Measurements from ENCODE around the gene OGFOD3. TPM values are rescaled to one million over a fixed set of nuclear protein-coding genes. Genes with fewer than 3 reads are reported as not detected.
"Not testable (repeated sequence)": the region's sequence is repeated elsewhere in the genome, so short reads cannot be mapped to it uniquely, and the experiment has no call there.

The OGFOD3 gene
- polyA plus RNA-seq, 3 donors = 25.5 to 30.0 (median 29.3) TPM

GRCh38 chr17:82377294-82377693 lies 41.1 kb downstream of the OGFOD3 start:
- DNase-seq = not testable (repeated sequence)

GRCh38 chr17:82376042-82376730 lies 42.2 kb downstream of the OGFOD3 start:
- DNase-seq = no peak

GRCh38 chr17:82375359-82376041 lies 42.9 kb downstream of the OGFOD3 start:
- DNase-seq = no peak

GRCh38 chr17:82374626-82375331 lies 43.6 kb downstream of the OGFOD3 start:
- DNase-seq = no peak

GRCh38 chr17:82373731-82374625 lies 44.4 kb downstream of the OGFOD3 start:
- DNase-seq = no peak

- DNase-seq = not testable (repeated sequence)
These were observed 45.3 kb downstream of the OGFOD3 start for GRCh38 chr17:82373072-82373452.

- no peak for DNase-seq
These were observed 45.9 kb downstream of the OGFOD3 start for GRCh38 chr17:82372249-82373071.

DNA sequence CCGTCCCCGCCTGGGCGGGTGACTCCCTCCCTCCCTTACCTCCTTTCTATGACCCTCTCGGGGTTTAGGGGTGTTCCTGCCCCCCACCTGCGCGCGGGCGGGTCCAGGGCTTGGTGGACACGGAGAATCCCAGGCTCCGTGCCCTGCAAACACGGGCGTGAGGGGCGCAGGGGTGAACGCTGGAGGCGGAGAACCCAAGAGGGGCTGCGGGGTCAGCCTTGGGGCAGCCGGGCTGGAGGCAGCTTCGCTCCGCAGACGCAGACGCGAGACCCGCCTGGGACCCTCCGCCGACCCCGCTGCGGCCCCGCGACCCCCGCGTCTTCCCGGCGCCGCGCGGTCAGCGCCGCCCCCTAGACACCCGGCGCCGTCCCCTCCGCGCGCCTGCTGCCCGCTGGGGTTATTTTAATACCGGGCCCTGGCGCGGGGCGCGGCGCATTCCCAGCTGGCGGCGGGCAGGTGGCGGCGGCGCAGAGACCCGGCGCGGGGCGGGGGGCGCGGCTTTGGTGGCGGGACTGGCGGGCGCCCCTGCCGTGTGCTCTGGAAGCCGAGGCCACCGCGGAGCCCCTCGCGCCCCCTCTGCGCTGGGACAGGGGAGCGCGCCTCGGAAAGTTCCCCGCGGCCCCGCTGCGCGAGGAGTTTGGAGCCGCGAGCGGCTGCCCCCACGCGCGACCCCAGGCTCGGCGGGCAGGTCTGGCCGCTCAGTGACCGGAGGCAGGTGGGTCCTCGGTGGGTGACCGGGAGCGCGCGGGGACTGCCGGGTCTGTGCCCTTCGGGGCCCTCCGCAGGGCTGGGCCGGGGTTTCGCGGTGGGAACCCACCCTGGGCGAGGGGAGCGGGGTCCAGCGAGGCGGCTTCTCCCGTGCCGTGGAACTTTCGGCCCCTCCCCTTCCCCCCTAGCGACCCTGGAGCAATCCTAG lies 46.8 kb downstream of the OGFOD3 start, which contains the start of gene UTS2R:
Gene UTS2R (plus strand): TSS at position 433 of the 916 bp plus-strand sequence. CDS start 2,560 bp downstream, outside the sequence.
- no peak for DNase-seq

DNA sequence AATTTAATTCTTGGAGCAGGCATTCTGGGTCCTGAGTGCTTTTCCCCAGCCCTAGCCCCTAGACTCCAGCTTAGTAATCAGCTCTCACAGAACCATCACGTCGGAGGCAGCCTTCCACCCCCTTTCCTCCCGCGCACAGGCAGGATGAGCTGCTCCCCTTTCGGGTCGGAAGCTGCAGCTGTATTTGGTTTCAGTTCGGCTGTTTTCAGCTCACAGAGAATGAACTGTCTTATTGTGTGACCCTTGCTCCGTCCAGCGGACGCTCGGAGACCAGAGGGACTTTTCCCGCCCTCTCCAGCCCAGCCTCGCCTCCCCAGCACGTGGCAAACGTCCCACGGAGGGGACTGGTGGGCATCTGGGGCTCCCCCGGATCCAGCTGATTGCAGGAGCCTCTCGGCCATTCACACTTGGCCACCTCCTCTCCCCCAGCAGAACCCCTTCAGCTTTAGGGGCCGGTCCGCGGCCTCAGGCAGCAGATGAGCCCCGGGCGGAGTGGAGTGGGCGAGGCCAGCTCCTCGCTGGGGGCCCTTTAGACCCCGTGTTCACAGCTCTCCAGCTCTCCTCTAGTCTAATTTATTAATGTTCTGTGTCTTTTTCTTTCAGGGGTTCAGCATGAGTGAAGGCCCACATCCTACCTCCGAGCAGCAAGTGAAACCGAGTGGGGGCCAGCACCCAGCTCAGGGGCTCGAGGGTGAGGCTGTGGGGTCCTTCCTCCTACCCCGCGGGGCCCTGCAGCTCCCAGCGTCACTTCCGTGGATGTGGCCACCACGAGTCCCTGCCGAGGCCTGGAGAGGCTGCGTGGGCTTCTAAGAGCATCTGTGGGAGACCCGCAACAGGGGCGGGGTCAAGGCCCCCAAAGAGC lies 47.7 kb downstream of the OGFOD3 start:
- no peak for DNase-seq

GRCh38 chr17:82369211-82369610 lies 49.2 kb downstream of the OGFOD3 start:
- no peak for DNase-seq

GRCh38 chr17:82367724-82368524 lies 50.5 kb downstream of the OGFOD3 start:
- DNase-seq = no peak

- no peak for DNase-seq
These were observed 51.6 kb downstream of the OGFOD3 start for GRCh38 chr17:82366749-82367148.

DNA sequence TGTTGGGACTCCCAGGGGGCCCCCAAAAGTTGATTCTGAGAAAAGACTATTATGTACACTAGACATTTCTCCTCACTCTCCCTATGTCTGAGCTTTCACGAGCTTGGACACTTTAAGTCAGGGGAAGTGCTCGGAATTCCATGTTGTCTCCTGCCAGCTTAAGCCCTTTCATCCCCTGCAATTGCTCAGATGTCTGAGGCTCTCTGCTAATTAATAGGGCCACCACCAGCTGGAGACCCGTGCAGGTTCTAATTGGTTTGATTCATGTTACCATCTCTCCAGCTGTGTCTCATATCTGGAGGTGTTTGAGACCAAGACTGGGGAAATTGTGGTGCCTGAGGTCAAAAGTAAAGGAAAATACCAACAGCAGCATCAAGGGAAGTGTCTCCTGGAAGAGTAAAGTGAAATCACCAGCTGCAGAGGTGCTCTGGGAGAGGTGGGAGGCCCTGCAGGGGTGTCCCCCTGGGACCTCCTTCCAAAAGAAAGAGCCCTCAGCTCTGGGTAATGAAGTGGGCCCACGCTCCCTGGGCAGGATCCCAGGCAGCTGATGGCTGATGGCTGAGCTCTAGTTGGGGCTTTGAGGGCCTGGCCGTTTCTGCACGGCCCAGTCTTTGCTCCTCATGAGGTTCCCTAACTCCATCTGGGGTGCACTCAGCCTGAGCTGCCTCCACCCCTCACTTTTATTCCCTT lies 52.6 kb downstream of the OGFOD3 start:
- DNase-seq = no peak

DNA sequence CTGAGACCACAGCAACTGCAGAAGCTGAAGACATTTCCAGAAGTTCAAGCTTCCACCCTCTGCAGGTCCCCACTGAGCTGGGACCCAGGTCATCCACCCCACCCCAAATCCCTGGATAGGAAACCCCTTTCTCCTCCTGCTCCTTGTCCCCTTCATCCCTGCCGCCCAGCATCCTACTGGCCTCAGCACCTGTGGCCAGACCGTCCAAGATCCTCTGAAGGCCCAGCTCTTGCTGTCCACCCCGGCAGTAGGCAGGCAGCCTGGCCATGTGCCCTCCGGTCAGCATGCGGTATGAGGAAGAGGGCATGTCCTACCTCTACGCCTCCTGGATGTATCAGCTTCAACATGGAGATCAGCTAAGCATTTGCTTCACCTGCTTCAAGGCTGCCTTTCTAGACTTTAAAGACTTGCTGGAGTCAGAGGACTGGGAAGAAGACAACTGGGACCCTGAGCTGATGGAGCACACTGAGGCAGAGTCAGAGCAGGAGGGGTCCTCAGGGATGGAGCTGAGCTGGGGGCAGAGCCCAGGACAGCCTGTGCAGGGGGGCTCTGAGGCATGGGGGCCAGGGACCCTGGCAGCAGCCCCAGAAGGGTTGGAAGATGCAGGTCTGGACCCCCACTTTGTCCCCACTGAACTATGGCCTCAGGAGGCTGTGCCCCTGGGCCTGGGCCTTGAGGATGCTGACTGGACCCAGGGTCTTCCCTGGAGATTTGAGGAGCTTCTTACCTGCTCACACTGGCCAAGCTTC lies 56.3 kb downstream of the OGFOD3 start:
- DNase-seq = no peak

DNA sequence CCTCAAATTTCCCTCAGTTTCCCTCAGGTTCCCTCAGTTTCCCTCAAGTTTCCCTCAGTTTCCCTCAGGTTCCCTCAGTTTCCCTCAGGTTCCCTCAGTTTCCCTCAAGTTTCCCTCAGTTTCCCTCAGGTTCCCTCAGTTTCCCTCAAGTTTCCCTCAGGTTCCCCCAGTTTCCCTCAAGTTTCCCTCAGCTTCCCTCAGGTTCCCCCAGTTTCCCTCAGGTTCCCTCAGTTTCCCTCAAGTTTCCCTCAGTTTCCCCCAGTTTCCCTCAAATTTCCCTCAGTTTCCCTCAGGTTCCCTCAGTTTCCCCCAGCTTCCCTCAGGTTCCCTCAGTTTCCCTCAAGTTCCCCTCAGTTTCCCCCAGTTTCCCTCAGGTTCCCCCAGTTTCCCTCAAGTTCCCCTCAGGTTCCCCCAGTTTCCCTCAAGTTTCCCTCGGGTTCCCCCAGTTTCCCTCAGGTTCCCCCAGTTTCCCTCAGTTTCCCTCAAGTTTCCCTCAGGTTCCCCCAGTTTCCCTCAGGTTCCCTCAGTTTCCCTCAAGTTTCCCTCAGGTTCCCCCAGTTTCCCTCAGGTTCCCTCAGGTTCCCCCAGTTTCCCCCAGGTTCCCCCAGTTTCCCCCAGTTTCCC lies 58.8 kb downstream of the OGFOD3 start:
- DNase-seq = not testable (repeated sequence)
